GM21526 (cell line): ENCODE results near the gene IFRD2.
A peak's percentile ranks its signal among the peaks of the same experiment; 100 is the strongest.
"Not testable (repeated sequence)": the region's sequence is repeated elsewhere in the genome, so short reads cannot be mapped to it uniquely, and the experiment has no call there.

ENCODE experiments used
- ATAC-seq: cut with Tn5 transposase; IDR thresholded peaks from one replicate; pipeline ENCODE4 v1.9.1; 2021; ENCODE audit warnings: moderate library complexity; ENCODE audit not compliant: unreplicated experiment, low FRiP score

The IFRD2 gene

DNA sequence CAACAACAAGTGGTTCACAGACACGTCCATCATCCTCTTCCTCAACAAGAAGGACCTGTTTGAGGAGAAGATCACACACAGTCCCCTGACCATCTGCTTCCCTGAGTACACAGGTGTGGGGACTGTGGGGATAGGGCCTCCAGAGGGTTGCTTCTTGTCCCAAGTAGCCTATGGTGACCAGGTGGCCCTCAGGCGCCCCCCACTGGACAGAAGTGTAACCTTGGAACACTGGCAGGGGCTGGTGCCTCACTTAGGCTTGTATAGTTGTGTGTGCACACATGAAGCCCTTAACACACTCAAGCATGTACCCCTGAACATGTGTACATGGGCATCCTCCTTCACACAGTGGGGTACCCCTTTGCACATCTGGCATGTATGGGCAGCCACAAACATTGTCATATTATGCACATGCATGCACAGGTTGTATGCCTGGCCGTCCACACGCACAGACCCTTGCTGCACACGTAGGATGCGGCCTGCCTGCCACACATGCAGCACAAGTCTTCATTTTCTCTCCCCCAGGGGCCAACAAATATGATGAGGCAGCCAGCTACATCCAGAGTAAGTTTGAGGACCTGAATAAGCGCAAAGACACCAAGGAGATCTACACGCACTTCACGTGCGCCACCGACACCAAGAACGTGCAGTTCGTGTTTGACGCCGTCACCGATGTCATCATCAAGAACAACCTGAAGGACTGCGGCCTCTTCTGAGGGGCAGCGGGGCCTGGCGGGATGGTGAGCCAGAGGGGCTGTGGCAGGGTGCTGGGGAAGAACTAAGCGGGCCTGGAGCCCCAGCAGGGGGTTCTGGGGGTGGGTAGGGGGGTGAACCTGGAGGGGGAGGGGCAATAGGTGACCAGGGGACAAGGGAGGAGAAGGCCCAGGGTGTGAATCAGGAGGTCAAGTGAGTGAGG lies 35.0 kb downstream of the IFRD2 start:
- ATAC-seq, result no peak

DNA sequence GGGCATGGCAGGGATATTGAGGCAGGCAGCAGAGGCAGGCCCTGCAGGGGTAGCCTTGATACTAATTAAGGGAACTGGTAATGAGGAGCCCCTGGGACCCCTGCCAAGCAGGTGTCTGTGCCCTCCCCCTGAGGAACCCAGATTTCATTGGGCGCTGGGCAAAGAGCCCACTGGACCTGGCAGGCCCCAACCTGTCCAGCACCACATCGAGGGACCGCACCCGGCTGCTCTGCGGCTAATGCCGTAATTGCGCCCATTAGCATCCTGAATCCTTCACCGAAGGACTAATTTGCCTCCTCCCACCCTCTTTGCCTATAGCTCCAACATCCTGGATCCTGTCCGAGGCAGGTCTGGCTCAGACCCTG lies 37.0 kb downstream of the IFRD2 start:
- ATAC-seq, result no peak

GRCh38 chr3:50254577-50255250 lies 37.5 kb downstream of the IFRD2 start:
- ATAC-seq, result no peak

GRCh38 chr3:50251220-50251619 lies 41.0 kb downstream of the IFRD2 start:
- no peak for ATAC-seq

DNA sequence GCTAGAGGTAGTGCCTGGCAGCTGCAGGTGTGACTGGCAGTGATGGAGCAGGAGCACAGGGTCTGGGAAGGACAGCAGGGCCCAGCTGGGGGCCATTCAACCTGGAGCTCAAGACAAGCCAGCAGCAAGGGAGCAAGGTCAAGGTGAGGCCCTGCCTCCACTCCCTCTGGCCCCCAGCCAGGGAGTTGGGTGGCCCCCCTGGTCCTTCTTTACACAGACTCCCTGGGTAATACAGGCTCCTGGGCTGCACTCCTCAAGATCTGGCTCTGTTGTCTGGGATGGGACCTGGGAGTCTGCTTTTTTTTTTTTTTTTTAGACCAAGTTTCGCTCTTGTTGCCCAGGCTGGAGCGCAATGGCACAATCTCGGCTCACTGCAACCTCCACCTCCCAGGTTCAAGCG lies 41.7 kb downstream of the IFRD2 start:
- ATAC-seq, result no peak

DNA sequence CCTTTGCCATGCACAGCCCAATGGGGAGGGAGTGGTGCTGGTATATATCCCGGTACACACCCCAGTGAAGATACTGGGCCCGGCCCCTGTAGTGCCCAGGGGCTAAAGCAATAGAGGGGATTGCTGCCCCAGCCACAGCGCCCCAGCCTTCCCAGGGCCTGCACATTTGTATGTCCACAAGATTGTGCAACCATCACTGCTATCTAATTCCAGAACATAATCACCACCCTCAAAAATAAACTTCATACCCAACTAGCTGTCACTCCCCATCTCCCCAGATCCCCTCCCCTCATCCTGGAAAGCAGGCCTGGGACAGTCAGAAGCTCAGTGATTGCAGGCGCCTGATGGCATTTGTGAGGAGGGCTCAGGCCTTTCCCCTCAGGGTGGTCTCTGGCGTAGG lies 42.8 kb downstream of the IFRD2 start:
- ATAC-seq, result no peak

- ATAC-seq, result no peak
Measured at GRCh38 chr3:50248387-50248786, 43.8 kb downstream of the IFRD2 start.

DNA sequence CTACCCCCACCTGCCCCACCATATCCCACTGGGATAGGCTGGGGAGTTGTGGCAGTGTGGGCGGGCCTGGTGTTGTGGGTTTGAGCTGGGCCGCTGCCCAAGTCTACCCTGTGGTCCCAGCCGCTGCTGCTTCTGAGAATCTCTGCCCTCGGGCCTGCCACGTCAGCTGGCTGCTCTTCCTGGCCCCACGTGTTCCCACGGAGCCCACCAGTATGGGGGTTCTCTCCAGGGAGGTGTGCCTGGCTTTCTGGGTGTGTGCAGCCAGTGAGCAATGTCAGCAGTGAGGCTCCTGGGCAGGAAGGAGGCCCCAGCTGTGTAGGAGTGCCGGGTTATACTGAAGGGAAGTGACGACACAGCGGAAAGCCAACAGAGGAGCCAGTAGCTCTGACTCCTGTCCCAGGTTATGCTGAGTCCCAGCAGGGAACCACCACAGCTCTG lies 45.7 kb downstream of the IFRD2 start:
- peak; percentile 31 for ATAC-seq

GRCh38 chr3:50245831-50246516 lies 46.3 kb downstream of the IFRD2 start:
- peak; percentile 61 for ATAC-seq

GRCh38 chr3:50245251-50245745 lies 46.9 kb downstream of the IFRD2 start:
- ATAC-seq, result no peak

GRCh38 chr3:50244813-50245212 lies 47.4 kb downstream of the IFRD2 start:
- ATAC-seq, result not testable (repeated sequence)

DNA sequence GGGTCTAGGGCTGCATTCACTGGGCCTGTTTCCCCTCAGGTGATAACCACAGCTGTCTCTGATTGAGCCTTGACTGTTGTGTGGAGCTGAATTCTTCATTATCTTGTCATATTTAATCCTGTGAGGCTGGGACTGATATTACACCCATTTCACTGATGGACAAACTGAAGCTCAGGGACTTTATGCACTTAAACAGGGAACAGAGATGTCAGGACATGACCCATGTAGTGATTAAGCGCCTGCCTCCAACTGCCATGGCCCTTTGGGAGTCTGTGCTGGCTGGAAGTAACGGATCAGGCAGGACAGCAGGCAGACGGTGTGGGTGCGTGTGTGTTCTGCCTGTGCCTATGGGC lies 48.7 kb downstream of the IFRD2 start:
- no peak for ATAC-seq

- no peak for ATAC-seq
Measured at GRCh38 chr3:50242851-50243542, 49.2 kb downstream of the IFRD2 start.

DNA sequence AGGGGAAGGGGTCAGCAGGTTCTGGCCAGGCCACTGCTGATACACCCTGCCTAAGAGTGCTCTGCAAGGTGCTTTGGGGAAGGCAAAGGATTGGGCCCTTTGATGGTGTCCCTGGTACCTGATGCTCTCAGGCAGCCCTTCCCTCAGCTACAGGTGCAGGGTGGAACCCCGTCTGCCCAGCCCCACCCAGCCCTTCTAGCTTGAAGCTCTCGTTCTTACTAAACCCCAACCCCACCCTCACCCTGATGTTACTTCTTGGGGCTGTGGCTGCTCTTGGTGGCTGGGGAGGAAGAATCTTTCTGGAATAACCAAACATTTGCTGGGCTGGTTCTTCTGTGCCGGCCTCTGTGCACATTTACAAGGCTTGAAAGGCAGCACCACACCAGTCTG lies 49.9 kb downstream of the IFRD2 start:
- no peak for ATAC-seq

- no peak for ATAC-seq
Measured at GRCh38 chr3:50241713-50242380, 50.4 kb downstream of the IFRD2 start.

DNA sequence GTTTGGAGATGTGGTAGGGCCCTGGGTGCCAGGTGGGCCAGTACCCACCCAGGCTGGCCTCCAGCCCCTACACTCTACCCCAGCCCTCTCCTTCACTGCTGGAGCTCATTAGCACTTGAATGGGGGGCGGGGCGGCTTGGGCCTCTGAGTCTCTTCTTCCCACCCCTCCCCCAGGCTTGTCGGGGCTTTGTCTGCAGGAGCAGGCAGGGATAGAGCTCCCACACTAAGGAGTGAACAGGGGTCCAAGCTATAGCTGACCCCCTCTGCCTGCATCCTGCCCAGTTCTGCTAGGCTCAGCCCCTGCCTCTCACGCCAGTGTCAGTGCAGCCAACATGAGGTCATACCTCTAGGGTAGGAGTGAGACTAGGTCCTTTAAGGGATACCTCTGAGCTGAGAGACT lies 51.1 kb downstream of the IFRD2 start:
- no peak for ATAC-seq

GRCh38 chr3:50239649-50240048 lies 52.6 kb downstream of the IFRD2 start:
- ATAC-seq, result no peak

DNA sequence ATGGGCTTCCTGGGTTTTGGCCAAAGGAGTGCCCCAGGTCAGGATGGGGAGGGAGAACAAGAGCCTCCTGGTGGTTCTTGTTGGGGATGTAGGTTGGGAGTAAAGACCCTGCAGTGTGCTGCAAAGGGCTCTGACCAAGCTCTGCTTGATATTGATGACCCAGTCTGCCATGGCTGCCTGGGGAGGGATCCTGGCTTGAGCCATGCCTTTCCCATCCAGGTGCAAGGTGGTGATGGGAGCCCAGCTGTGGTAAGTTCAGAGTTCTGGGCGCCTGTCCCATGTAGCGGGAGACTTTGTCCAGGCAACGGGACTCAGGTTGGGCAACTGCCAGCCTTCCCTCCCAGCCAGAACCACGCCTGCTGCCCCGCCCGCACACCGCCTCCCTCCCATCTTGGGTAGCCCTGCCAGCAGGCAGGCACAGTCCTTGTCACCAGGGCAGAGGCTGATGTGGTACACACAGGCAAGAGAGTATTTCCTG lies 53.6 kb downstream of the IFRD2 start:
- no peak for ATAC-seq

DNA sequence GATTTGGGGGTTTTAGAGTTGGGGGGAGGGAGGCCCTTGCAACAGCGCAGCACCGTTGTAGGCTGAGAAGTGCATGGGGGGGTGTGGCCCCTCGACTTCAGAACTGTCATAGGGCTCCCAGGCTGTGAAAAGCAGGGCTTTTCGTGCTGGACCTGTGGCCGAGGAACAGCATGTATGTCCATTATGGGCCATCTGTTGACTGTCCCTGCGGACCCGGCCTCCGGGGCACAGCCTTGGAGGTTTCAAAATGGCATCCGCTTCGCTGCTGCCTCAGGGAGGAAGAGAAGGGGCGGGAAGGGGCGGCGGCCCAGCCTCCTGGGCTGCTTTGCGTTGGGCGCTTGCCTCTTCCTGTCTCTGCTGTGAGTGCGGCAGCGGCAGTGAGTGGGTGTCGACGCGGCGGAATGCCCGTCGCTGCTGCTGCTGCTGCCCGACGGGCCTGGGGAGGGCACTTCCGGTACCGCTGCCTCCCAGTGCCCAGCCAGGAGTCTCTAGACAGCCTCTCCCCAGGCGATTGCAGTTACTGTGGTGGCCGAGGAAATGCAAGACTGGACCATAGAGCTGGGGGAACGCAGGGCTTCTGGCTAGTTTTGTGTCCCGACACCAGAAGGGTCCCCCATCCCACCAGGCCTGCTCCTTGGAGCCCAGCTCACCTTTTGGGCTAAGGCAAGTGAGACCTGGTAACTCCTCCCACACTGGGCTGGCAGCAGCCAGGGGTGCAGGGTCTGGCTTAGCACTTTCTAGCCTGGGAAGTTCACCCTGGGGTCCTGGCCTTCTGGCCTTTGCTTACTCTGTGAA lies 54.3 kb downstream of the IFRD2 start:
- ATAC-seq, result peak; percentile 31
